Hematopoietic multipotent progenitor cell treated with erythropoietin and hydrocortisone succinate and interleukin-3 and kit ligand, for 17 days (in vitro differentiated cells): ENCODE data around the gene WWC2.
"Not testable (repeated sequence)": the region's sequence is repeated elsewhere in the genome, so short reads cannot be mapped to it uniquely, and the experiment has no call there.

Experiments used
- DNase-seq: peaks from one replicate; pipeline ENCODE4 v3.0.0-alpha.2; 2015; ENCODE audit warnings: low spot score

The WWC2 gene

GRCh38 chr4:183100827-183101226, 1.8 kb downstream of the WWC2 start:
- DNase-seq = no peak

GRCh38 chr4:183101956-183102480, 3.0 kb downstream of the WWC2 start:
- no peak for DNase-seq

GRCh38 chr4:183105092-183105491, 6.0 kb downstream of the WWC2 start:
- no peak for DNase-seq

GRCh38 chr4:183106839-183107238, 7.8 kb downstream of the WWC2 start:
- no peak for DNase-seq

- no peak for DNase-seq
Observed at GRCh38 chr4:183107891-183108459, 8.9 kb downstream of the WWC2 start.

GRCh38 chr4:183110244-183110643, 11.2 kb downstream of the WWC2 start:
- DNase-seq = no peak

GRCh38 chr4:183111452-183111885, 12.4 kb downstream of the WWC2 start:
- no peak for DNase-seq

GRCh38 chr4:183118141-183118540, 19.1 kb downstream of the WWC2 start:
- DNase-seq = no peak

GRCh38 chr4:183118585-183118984, 19.5 kb downstream of the WWC2 start:
- DNase-seq = no peak

GRCh38 chr4:183121660-183122059, 22.6 kb downstream of the WWC2 start:
- DNase-seq = not testable (repeated sequence)

GRCh38 chr4:183124228-183124627, 25.2 kb downstream of the WWC2 start:
- DNase-seq = no peak

- DNase-seq = no peak
Observed at GRCh38 chr4:183124865-183125264, 25.8 kb downstream of the WWC2 start.

- no peak for DNase-seq
Observed at GRCh38 chr4:183129125-183129524, 30.1 kb downstream of the WWC2 start.

- no peak for DNase-seq
Observed at GRCh38 chr4:183129675-183130074, 30.6 kb downstream of the WWC2 start.

GRCh38 chr4:183130328-183131155, 31.5 kb downstream of the WWC2 start:
- DNase-seq = no peak

GRCh38 chr4:183132081-183132480, 33.0 kb downstream of the WWC2 start:
- DNase-seq = no peak

GRCh38 chr4:183132865-183133264, 33.8 kb downstream of the WWC2 start:
- DNase-seq = no peak

GRCh38 chr4:183136855-183137254, 37.8 kb downstream of the WWC2 start:
- no peak for DNase-seq

- DNase-seq = no peak
Observed at GRCh38 chr4:183139058-183139750, 40.1 kb downstream of the WWC2 start.

- no peak for DNase-seq
Observed at GRCh38 chr4:183139972-183140570, 41.0 kb downstream of the WWC2 start.

- DNase-seq = no peak
Observed at GRCh38 chr4:183140911-183141320, 41.9 kb downstream of the WWC2 start.

GRCh38 chr4:183141997-183142396, 42.9 kb downstream of the WWC2 start:
- DNase-seq = no peak
